ENCODE results near the gene KSR2. TPM values are rescaled to one million over a fixed set of nuclear protein-coding genes. Genes with fewer than 3 reads are reported as not detected.
A peak's percentile ranks its signal among the peaks of the same experiment; 100 is the strongest.

The KSR2 gene
- total RNA-seq (under 1 TPM in 5 of 7 donors, not detected in 2; under 0.01 to 0.15 (median 0.08) TPM), polyA plus RNA-seq (not detected)
- long read RNA-seq, donor 1, result 0 reads
- long read RNA-seq, donor 2, result 0 reads
- long read RNA-seq, donor 3, result 0 reads

GRCh38 chr12:117968826-117969659 lies at the start of gene KSR2:
Gene KSR2 (minus strand): TSS chr12:117968990. CDS start chr12:117968255, 735 bp downstream.
- 1 to 2% (median 1%) methylated on average over 36 to 85 of the region's 86 CpGs for WGBS, 3 donors
- DNase-seq, result peak in 1 of 5 donors; percentile 9
- H3K36me3 ChIP-seq, result no peaks in the 10 kb centered on the region
- no peaks in the 10 kb centered on the region for H3K27me3 ChIP-seq
- H3K27ac ChIP-seq, result no peak within 1 kb of the TSS
- H3K4me1 ChIP-seq (ENCODE audit: insufficient read depth), result peaks cover 1% of the 10 kb centered on the region
- H3K9me3 ChIP-seq, result no peaks in the 10 kb centered on the region
- TF ChIP-seq, protein P1, sequence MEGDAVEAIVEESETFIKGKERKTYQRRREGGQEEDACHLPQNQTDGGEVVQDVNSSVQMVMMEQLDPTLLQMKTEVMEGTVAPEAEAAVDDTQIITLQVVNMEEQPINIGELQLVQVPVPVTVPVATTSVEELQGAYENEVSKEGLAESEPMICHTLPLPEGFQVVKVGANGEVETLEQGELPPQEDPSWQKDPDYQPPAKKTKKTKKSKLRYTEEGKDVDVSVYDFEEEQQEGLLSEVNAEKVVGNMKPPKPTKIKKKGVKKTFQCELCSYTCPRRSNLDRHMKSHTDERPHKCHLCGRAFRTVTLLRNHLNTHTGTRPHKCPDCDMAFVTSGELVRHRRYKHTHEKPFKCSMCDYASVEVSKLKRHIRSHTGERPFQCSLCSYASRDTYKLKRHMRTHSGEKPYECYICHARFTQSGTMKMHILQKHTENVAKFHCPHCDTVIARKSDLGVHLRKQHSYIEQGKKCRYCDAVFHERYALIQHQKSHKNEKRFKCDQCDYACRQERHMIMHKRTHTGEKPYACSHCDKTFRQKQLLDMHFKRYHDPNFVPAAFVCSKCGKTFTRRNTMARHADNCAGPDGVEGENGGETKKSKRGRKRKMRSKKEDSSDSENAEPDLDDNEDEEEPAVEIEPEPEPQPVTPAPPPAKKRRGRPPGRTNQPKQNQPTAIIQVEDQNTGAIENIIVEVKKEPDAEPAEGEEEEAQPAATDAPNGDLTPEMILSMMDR (IDR thresholded peaks at IDR 0.05), result no peak
- TF ChIP-seq POLR2A (IDR thresholded peaks at IDR 0.05) (no peak), EP300 (IDR thresholded peaks at IDR 0.05) (no peak)
- intact Hi-C loops (cut with DNase I), result no loop called here
- H3K4me3 ChIP-seq, result peak within 1 kb of the TSS; percentile 32

- Histone ChIP-seq H3K36me3 (no peaks in the 10 kb centered on the region), H3K4me1 (ENCODE audit: insufficient read depth) (peaks cover 6% of the 10 kb centered on the region), H3K27ac (no peak overlapping the region), H3K27me3 (no peaks in the 10 kb centered on the region), H3K9me3 (no peaks in the 10 kb centered on the region), H3K4me3 (no peak overlapping the region)
- DNase-seq, result no peak
- intact Hi-C loops (cut with DNase I), result loop anchor here in 1 of 4 donors (10.0 kb wide), 1 partner anchor 1293 kb away; no protein-coding TSS in a partner anchor
- TF ChIP-seq, protein P1 (IDR thresholded peaks at IDR 0.05), result no peak
- TF ChIP-seq EP300 (IDR thresholded peaks at IDR 0.05) (no peak), POLR2A (IDR thresholded peaks at IDR 0.05) (no peak)
These were observed 49.1 kb upstream of the KSR2 start for GRCh38 chr12:118017926-118018325.

GRCh38 chr12:118016424-118017264 lies 47.9 kb upstream of the KSR2 start, which contains the start of gene RFC5:
Gene RFC5 (plus strand): TSS chr12:118016703. CDS start chr12:118016828, 125 bp downstream.
- WGBS, 3 donors, result 0% methylated on average over 61 of the region's 61 CpGs
- Histone ChIP-seq H3K36me3 (no peaks in the 10 kb centered on the region), H3K9me3 (no peaks in the 10 kb centered on the region), H3K4me3 (peak within 1 kb of the TSS; percentile 96), H3K27ac (no peak within 1 kb of the TSS), H3K27me3 (no peaks in the 10 kb centered on the region), H3K4me1 (ENCODE audit: insufficient read depth) (peaks cover 6% of the 10 kb centered on the region)
- intact Hi-C loops (cut with DNase I), result loop anchor here in 1 of 4 donors (10.0 kb wide), 1 partner anchor 1292 kb away; no protein-coding TSS in a partner anchor
- DNase-seq, result peak; percentile 97 to 99 (median 99)
- TF ChIP-seq, protein P1 (IDR thresholded peaks at IDR 0.05), result no peak
- no peak for TF ChIP-seq POLR2A (IDR thresholded peaks at IDR 0.05)
- no peak for TF ChIP-seq EP300 (IDR thresholded peaks at IDR 0.05)

- no peak for DNase-seq
- Histone ChIP-seq H3K4me1 (ENCODE audit: insufficient read depth) (peaks cover 6% of the 10 kb centered on the region), H3K9me3 (no peaks in the 10 kb centered on the region), H3K27ac (no peak overlapping the region), H3K4me3 (peak overlapping the region; percentile 96), H3K36me3 (no peaks in the 10 kb centered on the region), H3K27me3 (no peaks in the 10 kb centered on the region)
- 7 to 17% (median 11%) methylated on average over 9 of the region's 9 CpGs for WGBS, 3 donors
- TF ChIP-seq POLR2A (IDR thresholded peaks at IDR 0.05) (no peak), EP300 (IDR thresholded peaks at IDR 0.05) (no peak)
- TF ChIP-seq, protein P1 (IDR thresholded peaks at IDR 0.05), result no peak
- intact Hi-C loops (cut with DNase I), result loop anchor here in 1 of 4 donors (10.0 kb wide), 1 partner anchor 1291 kb away; no protein-coding TSS in a partner anchor
These were observed 47.2 kb upstream of the KSR2 start for GRCh38 chr12:118015944-118016343.

Data from ovary (tissue), 10 donors.